A549 (cell line): ENCODE results near the gene GAS7.

Source experiments
- CEBPB ChIP-seq, 2 experiments: fragments of >200 bp in 1 of 2; sonication (Bioruptor Twin) in 1 of 2; formaldehyde crosslinking in 1 of 2; IDR thresholded peaks; 2 replicates each; pipeline ENCODE4 v1.6.1; 2012 to 2016
- CTCF ChIP-seq: fragments of >200 bp; sonication (Bioruptor Twin); formaldehyde crosslinking; IDR thresholded peaks from 3 replicates; pipeline ENCODE4 v1.5.1; 2016
- EP300 ChIP-seq, 2 experiments: fragments of >200 bp; sonication (Bioruptor Twin); formaldehyde crosslinking; IDR thresholded peaks; 2 replicates in 1 of 2; 3 replicates in 1 of 2; pipeline ENCODE4 v1.6.1; 2016 to 2017
- HMGXB4 ChIP-seq: fragments of 250-450 bp; sonication (Bioruptor Pico); IDR thresholded peaks from 2 replicates; pipeline ENCODE4 v1.5.0; 2021; ENCODE audit warnings: mild to moderate bottlenecking, moderate library complexity, borderline replicate concordance
- HOXA7 ChIP-seq: fragments of 250-450 bp; sonication (Bioruptor Pico); IDR thresholded peaks from 2 replicates; pipeline ENCODE4 v1.5.0; 2020; ENCODE audit warnings: mild to moderate bottlenecking, moderate library complexity
- POLR2A ChIP-seq: IDR thresholded peaks from 2 replicates; pipeline ENCODE4 v1.6.1; 2012; ENCODE audit warnings: mild to moderate bottlenecking, low read length
- RAD21 ChIP-seq, 2 experiments: fragments of >200 bp in 1 of 2; sonication (Bioruptor Twin) in 1 of 2; formaldehyde crosslinking in 1 of 2; IDR thresholded peaks in 1 of 2; conservative IDR thresholded peaks in 1 of 2; 2 replicates in 1 of 2; 3 replicates in 1 of 2; pipeline ENCODE4 v1.6.1; 2012 to 2018; ENCODE audit warnings: inconsistent platforms in 1 of 2
- RFX5 ChIP-seq: fragments of 450-650 bp; IDR thresholded peaks from 2 replicates; pipeline ENCODE4 v1.7.1; 2014; ENCODE audit warnings: antibody characterized with exemption, mild to moderate bottlenecking, moderate library complexity

GRCh38 chr17:10197362-10197720, 1.1 kb downstream of the GAS7 start:
- TF ChIP-seq CTCF (no peak), HOXA7 (CRISPR knock-in tag) (no peak), CEBPB (IDR thresholded peaks at IDR 0.05) (no peak), RAD21 (conservative IDR thresholded peaks at IDR 0.05 in 1 of 2, IDR thresholded peaks at IDR 0.05 in 1 of 2) (no peak), RFX5 (no peak), EP300 (IDR thresholded peaks at IDR 0.05) (no peak), HMGXB4 (CRISPR knock-in tag) (no peak), POLR2A (no peak)
